BE2C (cell line): ENCODE data around the gene KLHDC7B.

Source experiments
- DNase-seq: peaks from one replicate; pipeline ENCODE4 v3.0.0-alpha.2; 2020
- H3K27me3 ChIP-seq: fragments of 250-450 bp; sonication (Bioruptor Pico); 2 replicates; pipeline ENCODE4 v1.5.1; 2020; ENCODE audit warnings: mild to moderate bottlenecking
- H3K36me3 ChIP-seq: fragments of 250-450 bp; sonication (Bioruptor Pico); 2 replicates; pipeline ENCODE4 v1.5.1; 2020; ENCODE audit warnings: mild to moderate bottlenecking
- H3K4me1 ChIP-seq: fragments of 250-450 bp; sonication (Bioruptor Pico); 2 replicates; pipeline ENCODE4 v1.5.1; 2020
- H3K4me3 ChIP-seq: 2 replicates; pipeline ENCODE4 v1.5.1; 2011; ENCODE audit warnings: low read depth, low read length
- H3K9me3 ChIP-seq: fragments of 250-450 bp; sonication (Bioruptor Pico); 2 replicates; pipeline ENCODE4 v1.5.1; 2020
- CTCF ChIP-seq: IDR thresholded peaks from 2 replicates; pipeline ENCODE4 v1.5.1; 2012; ENCODE audit warnings: mild to moderate bottlenecking, low read depth, low read length

The KLHDC7B gene

GRCh38 chr22:50572965-50573364 is 27.3 kb downstream of the KLHDC7B start:
- peaks cover 7% of the 10 kb centered on the region; the same call in 1 of the 2 replicates for H3K36me3 ChIP-seq
- TF ChIP-seq CTCF, result no peak
- DNase-seq, result no peak
- no peaks in the 10 kb centered on the region for H3K9me3 ChIP-seq
- H3K4me3 ChIP-seq, result no peak overlapping the region
- H3K27me3 ChIP-seq, result no peaks in the 10 kb centered on the region
- H3K4me1 ChIP-seq, result no peaks in the 10 kb centered on the region

- no peaks in the 10 kb centered on the region for H3K27me3 ChIP-seq
- no peak overlapping the region for H3K4me3 ChIP-seq
- H3K36me3 ChIP-seq, result peaks cover 7% of the 10 kb centered on the region; the same call in 1 of the 2 replicates
- no peak for DNase-seq
- no peaks in the 10 kb centered on the region for H3K4me1 ChIP-seq
- no peaks in the 10 kb centered on the region for H3K9me3 ChIP-seq
- no peak for TF ChIP-seq CTCF
These were observed 28.0 kb downstream of the KLHDC7B start for GRCh38 chr22:50573491-50574382.

GRCh38 chr22:50574383-50574755 is 28.7 kb downstream of the KLHDC7B start:
- no peak for TF ChIP-seq CTCF
- Histone ChIP-seq H3K9me3 (no peaks in the 10 kb centered on the region), H3K4me1 (no peaks in the 10 kb centered on the region), H3K4me3 (no peak overlapping the region), H3K27me3 (no peaks in the 10 kb centered on the region), H3K36me3 (peaks cover 7% of the 10 kb centered on the region; the same call in 1 of the 2 replicates)
- DNase-seq, result no peak

GRCh38 chr22:50575426-50575941 is 29.8 kb downstream of the KLHDC7B start:
- H3K9me3 ChIP-seq, result no peaks in the 10 kb centered on the region
- peaks cover 7% of the 10 kb centered on the region; the same call in 1 of the 2 replicates for H3K36me3 ChIP-seq
- TF ChIP-seq CTCF, result no peak
- no peak for DNase-seq
- H3K4me1 ChIP-seq, result no peaks in the 10 kb centered on the region
- no peak overlapping the region for H3K4me3 ChIP-seq
- H3K27me3 ChIP-seq, result no peaks in the 10 kb centered on the region

- peak; percentile 74 for DNase-seq
- no peaks in the 10 kb centered on the region for H3K4me1 ChIP-seq
- no peaks in the 10 kb centered on the region for H3K9me3 ChIP-seq
- no peak overlapping the region for H3K4me3 ChIP-seq
- H3K36me3 ChIP-seq, result peaks cover 4% of the 10 kb centered on the region; the same call in 1 of the 2 replicates
- no peaks in the 10 kb centered on the region for H3K27me3 ChIP-seq
- peak; percentile 81 for TF ChIP-seq CTCF
These were observed 30.4 kb downstream of the KLHDC7B start for GRCh38 chr22:50576070-50576469.
